Chondrocyte (in vitro differentiated cells): ENCODE data around the gene TIMM21. TPM values are rescaled to one million over a fixed set of nuclear protein-coding genes. Genes with fewer than 3 reads are reported as not detected.

Source experiments
- DNase-seq: peaks from one replicate; pipeline ENCODE4 v3.0.0; 2021; ENCODE audit warnings: mixed read lengths, low spot score
- H3K27ac Mint-ChIP-seq: one replicate; pipeline ENCODE4 v1.8.0; 2021; ENCODE audit warnings: mild to moderate bottlenecking, moderate library complexity, mixed read lengths; ENCODE audit not compliant: unreplicated experiment
- H3K27me3 Mint-ChIP-seq: 2 replicates; pipeline ENCODE4 v1.8.0; 2021; ENCODE audit warnings: low read depth, mixed read lengths
- H3K36me3 Mint-ChIP-seq: 2 replicates; pipeline ENCODE4 v1.8.0; 2021; ENCODE audit warnings: low read depth, mixed read lengths
- H3K4me1 Mint-ChIP-seq: 2 replicates; pipeline ENCODE4 v1.8.0; 2021; ENCODE audit warnings: low read depth, mild to moderate bottlenecking, mixed read lengths
- H3K4me3 Mint-ChIP-seq: one replicate; pipeline ENCODE4 v1.8.0; 2021; ENCODE audit warnings: mild to moderate bottlenecking, moderate library complexity, mixed read lengths; ENCODE audit not compliant: unreplicated experiment
- H3K9me3 Mint-ChIP-seq: 2 replicates; pipeline ENCODE4 v1.8.0; 2021; ENCODE audit warnings: low read depth, mixed read lengths
- CTCF ChIP-seq: fragments of 200-600 bp; sonication (generic); IDR thresholded peaks from 2 replicates; pipeline ENCODE4 v1.5.0; 2021; ENCODE audit warnings: antibody characterized with exemption, mild to moderate bottlenecking, moderate library complexity
- total RNA-seq: library from RNA; stranded (reverse); gene quantifications from 3 replicates; pipeline ENCODE4 v1.2.1, GENCODE V29; 2021

Gene TIMM21
- total RNA-seq, 1 donor from 2014 or later: 23.8 TPM

- Mint-ChIP-seq H3K4me1 (peaks cover 38% of the 10 kb centered on the region), H3K36me3 (peaks cover 6% of the 10 kb centered on the region), H3K27ac (no peak overlapping the region), H3K4me3 (no peak overlapping the region), H3K27me3 (no peaks in the 10 kb centered on the region), H3K9me3 (no peaks in the 10 kb centered on the region)
- no peak for DNase-seq
- no peak for TF ChIP-seq CTCF
Measured at GRCh38 chr18:74152857-74153256, 4.5 kb downstream of the TIMM21 start.

GRCh38 chr18:74153377-74153776 lies 5.1 kb downstream of the TIMM21 start:
- H3K27ac Mint-ChIP-seq: no peak overlapping the region
- H3K36me3 Mint-ChIP-seq: peaks cover 11% of the 10 kb centered on the region
- no peaks in the 10 kb centered on the region for H3K27me3 Mint-ChIP-seq
- H3K9me3 Mint-ChIP-seq: no peaks in the 10 kb centered on the region
- no peak for TF ChIP-seq CTCF
- H3K4me1 Mint-ChIP-seq: peaks cover 38% of the 10 kb centered on the region
- H3K4me3 Mint-ChIP-seq: no peak overlapping the region
- no peak for DNase-seq

GRCh38 chr18:74153793-74154192 lies 5.5 kb downstream of the TIMM21 start:
- no peak for DNase-seq
- H3K27me3 Mint-ChIP-seq: no peaks in the 10 kb centered on the region
- H3K4me1 Mint-ChIP-seq: peaks cover 36% of the 10 kb centered on the region
- no peak for TF ChIP-seq CTCF
- no peak overlapping the region for H3K27ac Mint-ChIP-seq
- H3K4me3 Mint-ChIP-seq: no peak overlapping the region
- H3K9me3 Mint-ChIP-seq: no peaks in the 10 kb centered on the region
- H3K36me3 Mint-ChIP-seq: peaks cover 12% of the 10 kb centered on the region

- H3K36me3 Mint-ChIP-seq: peaks cover 16% of the 10 kb centered on the region
- TF ChIP-seq CTCF: no peak
- no peak for DNase-seq
- H3K4me3 Mint-ChIP-seq: no peak overlapping the region
- H3K27ac Mint-ChIP-seq: no peak overlapping the region
- no peaks in the 10 kb centered on the region for H3K9me3 Mint-ChIP-seq
- H3K27me3 Mint-ChIP-seq: no peaks in the 10 kb centered on the region
- H3K4me1 Mint-ChIP-seq: peaks cover 27% of the 10 kb centered on the region
Measured at GRCh38 chr18:74154716-74155115, 6.4 kb downstream of the TIMM21 start.

- no peak for TF ChIP-seq CTCF
- Mint-ChIP-seq H3K4me3 (no peak overlapping the region), H3K27me3 (no peaks in the 10 kb centered on the region), H3K9me3 (no peaks in the 10 kb centered on the region), H3K4me1 (peaks cover 21% of the 10 kb centered on the region), H3K36me3 (peaks cover 16% of the 10 kb centered on the region), H3K27ac (no peak overlapping the region)
- no peak for DNase-seq
Measured at GRCh38 chr18:74155276-74155675, 7.0 kb downstream of the TIMM21 start.
